Dermis blood vessel endothelial cell (primary cell): Measurements from ENCODE around the gene FAM9C. TPM values are rescaled to one million over a fixed set of nuclear protein-coding genes. Genes with fewer than 3 reads are reported as not detected.

Source experiments
- DNase-seq: peaks from one replicate; pipeline ENCODE4 v3.0.0; 2010
- total RNA-seq: library from RNA; depleted of rRNA; stranded (reverse); fragments of >200 nt; gene quantifications from 2 replicates; pipeline ENCODE4 v1.2.3, GENCODE V29; 2014

The FAM9C gene
- total RNA-seq, 1 donor from 2014 or later = not detected

GRCh38 chrX:13005661-13006473 lies 38.6 kb downstream of the FAM9C start:
- no peak for DNase-seq

GRCh38 chrX:13001961-13002671 lies 42.3 kb downstream of the FAM9C start:
- no peak for DNase-seq

- no peak for DNase-seq
Measured at GRCh38 chrX:13001097-13001496, 43.3 kb downstream of the FAM9C start.

- DNase-seq = no peak
Measured at GRCh38 chrX:13000301-13000811, 44.1 kb downstream of the FAM9C start.

DNA sequence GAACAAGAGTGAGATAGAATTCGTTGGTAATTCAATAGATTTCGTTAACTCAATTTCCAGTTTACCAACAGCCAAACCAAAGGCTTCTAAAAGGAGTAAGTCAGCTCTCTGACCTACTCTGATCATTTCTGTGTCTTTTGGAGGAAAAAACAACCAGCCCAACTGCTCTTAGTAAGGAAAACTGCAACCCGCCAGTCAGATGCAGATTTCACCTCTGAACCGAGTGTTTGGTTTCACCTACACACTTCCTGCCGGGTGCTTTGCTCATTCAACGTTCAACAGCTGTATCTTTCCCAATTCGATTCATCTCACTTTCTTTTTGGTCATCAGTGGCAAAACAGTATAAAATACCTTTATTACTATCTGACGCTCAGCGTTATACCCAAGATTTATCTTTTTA lies 45.0 kb downstream of the FAM9C start:
- peak; percentile 52 for DNase-seq

- peak; percentile 34 for DNase-seq
Measured at GRCh38 chrX:12997906-12998687, 46.3 kb downstream of the FAM9C start.

DNA sequence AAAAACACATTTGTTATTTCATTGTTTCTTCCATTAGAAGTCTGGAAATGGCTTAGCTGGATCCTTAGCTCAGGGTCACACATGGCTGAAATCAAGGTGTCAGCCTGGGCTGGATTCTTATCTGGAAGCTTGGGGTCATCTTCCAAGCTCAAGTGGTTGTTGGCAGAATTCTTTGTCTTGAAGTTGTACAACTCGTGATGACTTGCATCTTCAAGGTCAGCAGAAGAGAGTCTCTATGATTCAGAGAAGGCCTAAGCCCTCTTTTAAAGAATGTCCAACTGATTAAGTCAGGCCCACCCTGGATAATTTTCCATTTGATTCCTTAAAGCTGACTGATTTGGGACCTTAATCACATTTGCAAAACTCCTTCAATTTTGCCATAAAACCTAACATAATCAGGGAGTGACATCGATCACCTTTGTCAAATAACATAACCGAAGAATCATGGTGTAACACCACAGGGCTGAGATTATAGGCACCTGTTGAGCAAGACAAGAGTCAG lies 47.4 kb downstream of the FAM9C start:
- DNase-seq = no peak

DNA sequence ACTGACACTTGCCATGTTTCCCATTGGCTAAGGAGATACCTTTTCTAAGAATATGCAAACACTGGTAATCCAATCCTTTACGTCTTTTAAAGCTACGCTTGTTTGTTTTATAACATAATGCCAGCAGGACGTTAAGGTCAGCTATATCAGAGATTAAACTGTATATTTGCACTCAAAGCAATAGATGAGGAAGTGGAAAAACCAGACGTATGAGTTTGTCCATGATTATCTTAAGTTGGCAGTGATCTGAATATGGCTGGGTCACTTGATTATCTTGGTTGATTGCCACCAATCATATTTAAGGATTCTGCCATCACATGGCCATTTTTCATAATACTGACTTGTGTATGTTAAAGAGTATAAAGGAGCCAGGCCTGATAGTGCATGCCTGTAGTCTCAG lies 50.1 kb downstream of the FAM9C start:
- no peak for DNase-seq

DNA sequence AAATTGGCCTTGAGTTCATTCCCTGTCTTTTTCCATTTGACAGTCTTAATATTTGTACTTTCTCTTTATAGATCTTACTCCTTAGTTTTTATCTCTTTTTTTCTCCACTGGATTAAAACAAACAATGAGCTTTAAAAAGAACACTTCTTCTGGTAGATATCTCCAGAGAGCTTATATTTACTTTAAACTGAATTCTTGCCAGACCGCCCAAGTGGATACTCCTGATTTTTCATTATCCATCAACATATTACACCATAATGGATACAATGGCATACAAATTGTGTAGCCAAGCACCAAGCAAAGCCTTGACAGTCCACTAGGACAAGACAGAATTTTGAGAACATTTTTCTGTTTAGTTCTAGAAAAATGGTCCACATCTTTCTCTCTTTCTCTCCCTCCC lies 50.6 kb downstream of the FAM9C start:
- DNase-seq = no peak

DNA sequence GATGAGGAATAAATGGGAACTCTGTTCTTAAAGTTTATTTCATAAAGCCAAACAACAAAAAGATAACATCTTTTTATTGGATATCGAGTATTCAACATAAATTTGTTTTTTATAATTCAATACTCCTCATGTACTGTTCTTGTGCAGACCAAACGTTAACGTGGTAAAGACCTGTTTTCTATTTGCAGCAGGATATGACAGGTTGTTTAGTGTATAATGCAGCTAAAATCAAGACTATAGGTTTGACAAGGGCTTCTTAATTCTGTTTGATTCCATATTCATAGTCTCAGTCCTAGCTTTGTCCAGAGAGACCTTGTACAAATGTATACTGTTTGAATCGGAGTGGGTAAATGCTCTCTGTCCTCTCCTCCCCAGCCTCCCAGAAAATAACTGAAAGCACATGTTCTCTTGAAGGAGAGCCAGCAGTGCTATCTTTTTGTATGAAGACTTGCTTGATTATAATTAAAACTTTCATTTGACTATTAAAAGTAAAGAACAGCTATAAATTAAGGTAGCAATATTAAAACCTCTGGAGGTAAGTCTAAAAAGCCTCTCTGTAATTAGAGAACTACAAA lies 51.8 kb downstream of the FAM9C start:
- no peak for DNase-seq

DNA sequence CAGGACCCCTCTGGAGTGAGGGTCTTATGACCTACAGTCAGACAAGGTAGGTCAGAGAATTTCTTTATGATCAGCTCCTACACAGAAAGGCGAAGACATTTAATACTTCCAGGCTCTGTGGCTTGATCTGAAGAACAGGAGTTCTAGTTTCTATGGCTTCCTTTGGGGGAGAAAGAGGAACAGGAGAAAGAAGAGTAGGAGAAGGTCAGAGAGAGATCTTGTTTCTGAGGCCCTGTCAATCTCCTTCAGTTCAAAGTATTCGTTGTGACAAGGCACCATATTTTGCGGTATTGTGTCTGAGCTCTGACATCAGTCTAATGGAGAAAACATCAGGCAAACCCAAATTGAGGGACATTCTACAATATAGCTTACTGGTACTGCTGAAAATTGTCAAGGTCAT lies 52.8 kb downstream of the FAM9C start:
- DNase-seq = no peak

DNA sequence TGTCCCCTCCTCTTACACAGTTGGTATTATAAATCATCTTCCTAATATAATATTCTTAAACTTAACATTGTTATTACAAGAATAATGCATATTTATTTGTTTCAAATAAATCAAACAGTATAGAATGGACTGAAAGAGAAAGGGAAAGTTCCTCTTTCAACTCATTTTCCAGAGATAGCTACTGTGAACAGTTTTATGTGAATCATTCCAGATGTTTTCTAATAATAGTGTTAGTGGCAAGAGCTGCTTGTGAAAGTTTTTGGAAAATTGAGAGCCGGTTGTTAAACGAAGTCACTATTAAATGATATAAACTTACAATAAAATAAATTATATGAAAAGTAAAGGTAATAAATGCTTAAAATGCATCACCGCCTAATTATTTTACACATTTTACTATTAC lies 55.0 kb downstream of the FAM9C start:
- DNase-seq = no peak

- peak; percentile 82 for DNase-seq
Measured at GRCh38 chrX:12988797-12989196, 55.6 kb downstream of the FAM9C start.

DNA sequence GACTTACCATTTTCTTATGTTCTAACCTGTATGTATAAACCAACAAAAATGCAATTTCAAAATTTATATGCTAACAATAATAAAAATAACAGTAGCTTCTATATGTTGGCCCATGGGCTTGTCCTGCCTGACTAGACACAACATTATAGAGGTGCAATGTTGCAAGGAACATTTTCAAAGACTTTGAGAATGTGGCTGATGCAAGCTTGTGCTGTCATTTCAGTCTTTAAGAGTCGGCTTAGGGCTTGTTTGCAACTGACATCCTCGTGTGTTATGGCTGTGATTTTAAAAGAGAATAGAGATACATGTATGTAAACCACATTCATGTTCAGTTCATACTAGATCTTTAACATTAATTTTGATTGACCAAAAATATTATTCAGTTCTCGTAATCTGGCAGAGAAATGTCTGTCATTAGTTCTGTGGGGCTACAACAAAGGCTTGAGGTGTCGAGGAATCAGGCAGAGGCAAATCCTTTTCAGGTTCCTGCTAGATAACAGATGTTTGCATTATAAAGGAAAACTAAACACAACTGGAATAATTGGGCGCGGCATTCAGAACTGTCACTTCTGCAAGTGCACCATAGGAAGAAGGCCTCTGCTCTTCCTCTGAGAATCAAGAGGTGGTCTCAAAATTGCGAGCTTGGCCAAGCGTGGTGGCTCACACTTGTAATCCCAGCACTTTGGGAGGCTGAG lies 56.4 kb downstream of the FAM9C start:
- no peak for DNase-seq

- DNase-seq = no peak
Measured at GRCh38 chrX:12987340-12987739, 57.1 kb downstream of the FAM9C start.

DNA sequence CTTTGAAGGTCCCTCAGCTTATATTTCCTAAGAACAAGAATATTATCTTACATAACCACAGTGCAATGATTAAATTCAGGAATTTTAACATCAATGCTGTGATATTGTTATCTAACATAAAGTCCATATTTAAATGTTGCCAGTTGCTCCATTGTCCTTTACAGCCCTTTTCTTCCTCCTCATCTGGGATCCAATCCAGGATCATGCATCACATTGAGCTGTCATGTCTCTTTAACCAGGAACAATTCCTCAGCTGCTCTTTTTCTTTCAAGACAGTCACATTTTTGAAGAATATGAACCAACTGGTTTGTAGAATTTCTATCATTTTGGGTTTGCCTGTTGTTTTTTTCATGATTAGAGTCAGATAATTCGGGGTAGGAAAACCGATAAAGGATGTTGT lies 57.5 kb downstream of the FAM9C start:
- peak; percentile 27 for DNase-seq

GRCh38 chrX:12986164-12986779 lies 58.1 kb downstream of the FAM9C start:
- no peak for DNase-seq
